OCI-LY1 (cell line): Measurements from ENCODE around the gene RNF175.

ENCODE experiments used
- EZH2 ChIP-seq: fragments of 200-600 bp; sonication (generic), shearing (Covaris generic); IDR thresholded peaks from 2 replicates; pipeline ENCODE4 v1.8.0; 2017; ENCODE audit warnings: borderline replicate concordance, mixed run types, mild to moderate bottlenecking, antibody characterized with exemption, low read length, moderate library complexity, mixed read lengths
- TF ChIP-seq, protein P1 (sequence below): fragments of 200-600 bp; sonication (generic), shearing (Covaris generic); IDR thresholded peaks from 2 replicates; pipeline ENCODE4 v1.5.1; 2017; ENCODE audit warnings: mild to moderate bottlenecking, antibody characterized with exemption, low read length, moderate library complexity, mixed read lengths

DNA sequence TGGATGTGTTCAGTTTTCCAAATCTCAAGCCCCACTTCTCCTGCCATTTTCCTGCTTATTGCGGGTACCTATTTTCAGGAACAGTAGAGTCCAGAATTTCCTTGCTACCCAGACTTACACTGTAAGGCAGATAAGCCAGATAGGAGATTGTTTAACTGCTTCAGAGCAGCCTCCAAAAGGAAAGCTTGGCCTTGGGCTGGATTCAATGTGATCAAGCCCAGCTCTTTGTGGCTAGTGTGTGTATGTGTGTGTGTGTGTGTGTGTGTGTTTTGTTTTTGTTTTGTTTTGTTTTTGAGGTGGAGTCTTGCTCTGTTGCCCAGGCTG is 34.0 kb downstream of the RNF175 start:
- TF ChIP-seq, protein P1, sequence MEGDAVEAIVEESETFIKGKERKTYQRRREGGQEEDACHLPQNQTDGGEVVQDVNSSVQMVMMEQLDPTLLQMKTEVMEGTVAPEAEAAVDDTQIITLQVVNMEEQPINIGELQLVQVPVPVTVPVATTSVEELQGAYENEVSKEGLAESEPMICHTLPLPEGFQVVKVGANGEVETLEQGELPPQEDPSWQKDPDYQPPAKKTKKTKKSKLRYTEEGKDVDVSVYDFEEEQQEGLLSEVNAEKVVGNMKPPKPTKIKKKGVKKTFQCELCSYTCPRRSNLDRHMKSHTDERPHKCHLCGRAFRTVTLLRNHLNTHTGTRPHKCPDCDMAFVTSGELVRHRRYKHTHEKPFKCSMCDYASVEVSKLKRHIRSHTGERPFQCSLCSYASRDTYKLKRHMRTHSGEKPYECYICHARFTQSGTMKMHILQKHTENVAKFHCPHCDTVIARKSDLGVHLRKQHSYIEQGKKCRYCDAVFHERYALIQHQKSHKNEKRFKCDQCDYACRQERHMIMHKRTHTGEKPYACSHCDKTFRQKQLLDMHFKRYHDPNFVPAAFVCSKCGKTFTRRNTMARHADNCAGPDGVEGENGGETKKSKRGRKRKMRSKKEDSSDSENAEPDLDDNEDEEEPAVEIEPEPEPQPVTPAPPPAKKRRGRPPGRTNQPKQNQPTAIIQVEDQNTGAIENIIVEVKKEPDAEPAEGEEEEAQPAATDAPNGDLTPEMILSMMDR: no peak
- TF ChIP-seq EZH2: no peak
